ENCODE results near the gene USP47. TPM values are rescaled to one million over a fixed set of nuclear protein-coding genes. Genes with fewer than 3 reads are reported as not detected.

Gene USP47, protein sequence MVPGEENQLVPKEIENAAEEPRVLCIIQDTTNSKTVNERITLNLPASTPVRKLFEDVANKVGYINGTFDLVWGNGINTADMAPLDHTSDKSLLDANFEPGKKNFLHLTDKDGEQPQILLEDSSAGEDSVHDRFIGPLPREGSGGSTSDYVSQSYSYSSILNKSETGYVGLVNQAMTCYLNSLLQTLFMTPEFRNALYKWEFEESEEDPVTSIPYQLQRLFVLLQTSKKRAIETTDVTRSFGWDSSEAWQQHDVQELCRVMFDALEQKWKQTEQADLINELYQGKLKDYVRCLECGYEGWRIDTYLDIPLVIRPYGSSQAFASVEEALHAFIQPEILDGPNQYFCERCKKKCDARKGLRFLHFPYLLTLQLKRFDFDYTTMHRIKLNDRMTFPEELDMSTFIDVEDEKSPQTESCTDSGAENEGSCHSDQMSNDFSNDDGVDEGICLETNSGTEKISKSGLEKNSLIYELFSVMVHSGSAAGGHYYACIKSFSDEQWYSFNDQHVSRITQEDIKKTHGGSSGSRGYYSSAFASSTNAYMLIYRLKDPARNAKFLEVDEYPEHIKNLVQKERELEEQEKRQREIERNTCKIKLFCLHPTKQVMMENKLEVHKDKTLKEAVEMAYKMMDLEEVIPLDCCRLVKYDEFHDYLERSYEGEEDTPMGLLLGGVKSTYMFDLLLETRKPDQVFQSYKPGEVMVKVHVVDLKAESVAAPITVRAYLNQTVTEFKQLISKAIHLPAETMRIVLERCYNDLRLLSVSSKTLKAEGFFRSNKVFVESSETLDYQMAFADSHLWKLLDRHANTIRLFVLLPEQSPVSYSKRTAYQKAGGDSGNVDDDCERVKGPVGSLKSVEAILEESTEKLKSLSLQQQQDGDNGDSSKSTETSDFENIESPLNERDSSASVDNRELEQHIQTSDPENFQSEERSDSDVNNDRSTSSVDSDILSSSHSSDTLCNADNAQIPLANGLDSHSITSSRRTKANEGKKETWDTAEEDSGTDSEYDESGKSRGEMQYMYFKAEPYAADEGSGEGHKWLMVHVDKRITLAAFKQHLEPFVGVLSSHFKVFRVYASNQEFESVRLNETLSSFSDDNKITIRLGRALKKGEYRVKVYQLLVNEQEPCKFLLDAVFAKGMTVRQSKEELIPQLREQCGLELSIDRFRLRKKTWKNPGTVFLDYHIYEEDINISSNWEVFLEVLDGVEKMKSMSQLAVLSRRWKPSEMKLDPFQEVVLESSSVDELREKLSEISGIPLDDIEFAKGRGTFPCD (N-terminal part only)
- total RNA-seq (2021; ENCODE audit: unreplicated experiment) (39.2 TPM), Bru-seq, nascent RNA (percentile 93 among the genes with signal in this experiment), BruChase-seq, experiment 1, labeled RNA remaining after a 2-hour chase (percentile 90 among the genes with signal in this experiment), BruChase-seq, experiment 2, labeled RNA remaining after a 6-hour chase (percentile 85 among the genes with signal in this experiment)
- polyA plus RNA-seq (2012; ENCODE audit: insufficient read length) = 20.3 TPM
- long read RNA-seq, full-length matches to known transcripts = 146 of 241 reads
- long read RNA-seq, partial matches to known transcripts = 60 of 241 reads
- long read RNA-seq, other reads (novel, unspliced or antisense) = 35 of 241 reads

DNA sequence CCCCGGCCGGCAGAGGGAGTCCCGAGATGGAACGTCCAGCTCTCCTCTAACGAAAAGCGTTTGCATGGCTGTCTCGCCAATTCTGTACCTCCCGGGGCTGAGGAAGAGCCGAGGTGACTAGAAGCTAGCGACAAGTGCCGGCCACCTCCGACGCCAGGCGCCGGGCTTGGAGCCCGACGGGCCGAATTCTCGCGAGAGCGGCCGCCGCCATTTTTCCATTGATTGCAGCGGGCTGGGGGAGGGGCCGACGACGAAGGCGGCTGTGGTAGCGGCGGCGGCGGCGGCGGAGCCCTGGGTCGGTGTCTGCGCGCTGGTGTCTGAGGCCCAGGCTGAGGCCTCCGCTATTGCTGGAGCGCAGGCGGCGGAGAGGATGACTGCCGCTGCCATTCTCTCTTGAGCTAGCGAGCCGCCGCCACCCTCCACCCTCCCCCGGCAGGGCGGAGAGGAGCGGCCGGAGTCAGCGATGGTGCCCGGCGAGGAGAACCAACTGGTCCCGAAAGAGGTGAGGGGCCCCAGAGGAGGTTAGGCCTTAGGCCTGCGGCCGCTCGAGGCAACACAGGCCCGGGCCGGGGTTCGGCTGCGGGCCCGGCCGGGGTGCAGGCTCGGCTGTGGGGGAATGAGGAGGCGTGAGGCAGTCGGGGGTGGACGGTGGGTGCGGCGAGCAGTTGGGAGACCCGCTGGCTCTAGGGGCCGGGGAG is at the start of gene USP47:
USP47 (plus strand) TSS at position 250 of the 698 bp plus-strand sequence; CDS start at position 464, 214 bp downstream.
- Histone ChIP-seq H3K27me3 (ENCODE audit: control insufficient read depth, insufficient read depth, low read length) (no peaks in the 10 kb centered on the region), H3K4me1 (ENCODE audit: control insufficient read depth, insufficient read depth, low read length) (peaks cover 32% of the 10 kb centered on the region), H3K27ac (ENCODE audit: low read length) (peak within 1 kb of the TSS; percentile 94), H3K9me3 (ENCODE audit: control insufficient read depth, insufficient read depth, low read depth, low read length) (no peaks in the 10 kb centered on the region), H3K4me3 (ENCODE audit: low read depth in 2 of 2, low read length in 2 of 2) (peak within 1 kb of the TSS; percentile 82 to 84), H3K36me3 (ENCODE audit: control insufficient read depth, insufficient read depth, low read length) (no peaks in the 10 kb centered on the region; the same call in 1 of the 2 replicates)
- in situ Hi-C loops (cut with HindIII; ENCODE audit: low pct_unique_long_range_greater_than_20kb, low sequenced_read_pairs) (no loop called here), intact Hi-C loops (cut with micrococcal nuclease; ENCODE audit: unreplicated experiment) (loop anchor here (5.0 kb wide), 1 partner anchor 45 kb away; no protein-coding TSS in a partner anchor)
- POLR2A ChIA-PET = interaction anchor here (0.7 to 0.8 kb wide), 3 partner anchors 60 to 348 kb away, joined by 3 to 17 read pairs (median 7); no protein-coding TSS in a partner anchor
- no TSS peak for BruUV-seq (replicated peaks)
- DNase-seq (ENCODE audit: low read depth, low spot score) (no peak), ATAC-seq (peak; percentile 86)
- TF ChIP-seq SIN3A (IDR thresholded peaks at IDR 0.05; ENCODE audit: borderline replicate concordance, insufficient read depth, low read depth, low read length) = peak; percentile 56; the same call in 1 of the 2 replicates
- TF ChIP-seq, protein P1, sequence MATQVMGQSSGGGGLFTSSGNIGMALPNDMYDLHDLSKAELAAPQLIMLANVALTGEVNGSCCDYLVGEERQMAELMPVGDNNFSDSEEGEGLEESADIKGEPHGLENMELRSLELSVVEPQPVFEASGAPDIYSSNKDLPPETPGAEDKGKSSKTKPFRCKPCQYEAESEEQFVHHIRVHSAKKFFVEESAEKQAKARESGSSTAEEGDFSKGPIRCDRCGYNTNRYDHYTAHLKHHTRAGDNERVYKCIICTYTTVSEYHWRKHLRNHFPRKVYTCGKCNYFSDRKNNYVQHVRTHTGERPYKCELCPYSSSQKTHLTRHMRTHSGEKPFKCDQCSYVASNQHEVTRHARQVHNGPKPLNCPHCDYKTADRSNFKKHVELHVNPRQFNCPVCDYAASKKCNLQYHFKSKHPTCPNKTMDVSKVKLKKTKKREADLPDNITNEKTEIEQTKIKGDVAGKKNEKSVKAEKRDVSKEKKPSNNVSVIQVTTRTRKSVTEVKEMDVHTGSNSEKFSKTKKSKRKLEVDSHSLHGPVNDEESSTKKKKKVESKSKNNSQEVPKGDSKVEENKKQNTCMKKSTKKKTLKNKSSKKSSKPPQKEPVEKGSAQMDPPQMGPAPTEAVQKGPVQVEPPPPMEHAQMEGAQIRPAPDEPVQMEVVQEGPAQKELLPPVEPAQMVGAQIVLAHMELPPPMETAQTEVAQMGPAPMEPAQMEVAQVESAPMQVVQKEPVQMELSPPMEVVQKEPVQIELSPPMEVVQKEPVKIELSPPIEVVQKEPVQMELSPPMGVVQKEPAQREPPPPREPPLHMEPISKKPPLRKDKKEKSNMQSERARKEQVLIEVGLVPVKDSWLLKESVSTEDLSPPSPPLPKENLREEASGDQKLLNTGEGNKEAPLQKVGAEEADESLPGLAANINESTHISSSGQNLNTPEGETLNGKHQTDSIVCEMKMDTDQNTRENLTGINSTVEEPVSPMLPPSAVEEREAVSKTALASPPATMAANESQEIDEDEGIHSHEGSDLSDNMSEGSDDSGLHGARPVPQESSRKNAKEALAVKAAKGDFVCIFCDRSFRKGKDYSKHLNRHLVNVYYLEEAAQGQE (IDR thresholded peaks at IDR 0.05; ENCODE audit: insufficient read depth in 1 of 2, low read depth in 2 of 2, low read length in 1 of 2) = no peak; a peak in 1 of 4 replicates
- TF ChIP-seq TCF7L2 (IDR thresholded peaks at IDR 0.05; ENCODE audit: low read depth, low read length) = no peak
- TF ChIP-seq, protein P2, sequence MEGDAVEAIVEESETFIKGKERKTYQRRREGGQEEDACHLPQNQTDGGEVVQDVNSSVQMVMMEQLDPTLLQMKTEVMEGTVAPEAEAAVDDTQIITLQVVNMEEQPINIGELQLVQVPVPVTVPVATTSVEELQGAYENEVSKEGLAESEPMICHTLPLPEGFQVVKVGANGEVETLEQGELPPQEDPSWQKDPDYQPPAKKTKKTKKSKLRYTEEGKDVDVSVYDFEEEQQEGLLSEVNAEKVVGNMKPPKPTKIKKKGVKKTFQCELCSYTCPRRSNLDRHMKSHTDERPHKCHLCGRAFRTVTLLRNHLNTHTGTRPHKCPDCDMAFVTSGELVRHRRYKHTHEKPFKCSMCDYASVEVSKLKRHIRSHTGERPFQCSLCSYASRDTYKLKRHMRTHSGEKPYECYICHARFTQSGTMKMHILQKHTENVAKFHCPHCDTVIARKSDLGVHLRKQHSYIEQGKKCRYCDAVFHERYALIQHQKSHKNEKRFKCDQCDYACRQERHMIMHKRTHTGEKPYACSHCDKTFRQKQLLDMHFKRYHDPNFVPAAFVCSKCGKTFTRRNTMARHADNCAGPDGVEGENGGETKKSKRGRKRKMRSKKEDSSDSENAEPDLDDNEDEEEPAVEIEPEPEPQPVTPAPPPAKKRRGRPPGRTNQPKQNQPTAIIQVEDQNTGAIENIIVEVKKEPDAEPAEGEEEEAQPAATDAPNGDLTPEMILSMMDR (IDR thresholded peaks at IDR 0.05) = peak; percentile 65; the same call in 1 of the 2 replicates
- TF ChIP-seq POLR2AphosphoS5 (IDR thresholded peaks at IDR 0.05; ENCODE audit: low read depth, low read length) = peak; percentile 88
- CTCF ChIA-PET = interaction anchor here (0.6 to 1.0 kb wide), 3 partner anchors 34 to 342 kb away, joined by 4 to 5 read pairs (median 5); no protein-coding TSS in a partner anchor

Measured in Panc1 (cell line).